Memory B cell (primary cell): ENCODE measurements around the gene ZNF502.
"Not testable (repeated sequence)": the region's sequence is repeated elsewhere in the genome, so short reads cannot be mapped to it uniquely, and the experiment has no call there.

ENCODE experiments used
- ATAC-seq: fragments of 150-1000 bp; cut with Tn5 transposase; 2 replicates; pipeline ENCODE4 v1.10.0; 2021; ENCODE audit warnings: low read depth, mild to moderate bottlenecking, moderate library complexity
- DNase-seq, 2 donors: peaks; one replicate each; pipeline ENCODE4 v3.0.0; 2022; ENCODE audit warnings: low spot score in 2 of 2
- H3K27ac Mint-ChIP-seq: one replicate; pipeline ENCODE4 v1.8.0; 2022; ENCODE audit warnings: mild to moderate bottlenecking, moderate library complexity, mixed read lengths
- H3K27me3 Mint-ChIP-seq: one replicate; pipeline ENCODE4 v1.8.0; 2022; ENCODE audit warnings: mixed read lengths
- H3K36me3 Mint-ChIP-seq: one replicate; pipeline ENCODE4 v1.8.0; 2022; ENCODE audit warnings: mild to moderate bottlenecking, mixed read lengths
- H3K4me1 Mint-ChIP-seq: one replicate; pipeline ENCODE4 v1.8.0; 2022; ENCODE audit warnings: mixed read lengths
- H3K4me3 Mint-ChIP-seq: one replicate; pipeline ENCODE4 v1.8.0; 2022; ENCODE audit warnings: mild to moderate bottlenecking, moderate library complexity, mixed read lengths
- H3K9me3 Mint-ChIP-seq: one replicate; pipeline ENCODE4 v1.8.0; 2022; ENCODE audit warnings: mixed read lengths

The ZNF502 gene

DNA sequence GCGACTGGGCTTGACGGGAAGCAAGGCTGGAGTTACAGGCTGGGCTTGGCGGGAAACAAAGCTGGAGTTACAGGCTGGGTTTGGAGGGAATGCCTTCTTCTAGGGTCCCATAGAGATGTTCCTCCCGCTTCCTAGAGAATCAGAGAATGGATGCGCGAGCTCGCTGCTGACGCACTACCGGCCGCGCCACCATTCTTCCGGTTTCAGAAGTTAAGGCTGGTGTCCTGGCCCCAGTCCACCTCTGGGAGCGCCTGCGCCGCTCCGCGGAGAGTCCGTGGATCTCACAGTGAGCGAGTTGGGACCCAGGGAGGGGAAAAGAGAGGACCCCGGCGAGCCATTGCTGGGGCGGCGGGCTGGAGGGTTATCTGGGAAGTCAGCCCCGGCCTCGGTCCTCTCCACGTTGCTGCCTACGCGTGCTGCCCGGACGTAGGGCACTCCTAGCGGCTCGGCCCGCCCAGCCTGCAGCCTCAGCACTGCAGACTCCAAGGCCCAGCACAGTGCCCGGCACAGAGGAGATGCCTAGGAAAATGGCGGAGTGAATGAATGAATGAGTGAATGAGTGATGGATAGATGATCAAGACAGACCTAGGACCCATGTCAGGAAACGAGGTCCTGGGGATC is at the start of gene ZNF502:
Gene ZNF502 (plus strand): TSS at position 206 of the 621 bp plus-strand sequence. CDS start 7,602 bp downstream, outside the sequence.
- peak; percentile 32 to 33 for DNase-seq
- ATAC-seq = peak; percentile 90
- peak within 1 kb of the TSS; percentile 18 for H3K27ac Mint-ChIP-seq
- H3K9me3 Mint-ChIP-seq = peaks cover 9% of the 10 kb centered on the region
- peaks cover 22% of the 10 kb centered on the region for H3K36me3 Mint-ChIP-seq
- H3K4me1 Mint-ChIP-seq = peaks cover 3% of the 10 kb centered on the region
- H3K4me3 Mint-ChIP-seq = peak within 1 kb of the TSS; percentile 87
- H3K27me3 Mint-ChIP-seq = peaks cover 4% of the 10 kb centered on the region

DNA sequence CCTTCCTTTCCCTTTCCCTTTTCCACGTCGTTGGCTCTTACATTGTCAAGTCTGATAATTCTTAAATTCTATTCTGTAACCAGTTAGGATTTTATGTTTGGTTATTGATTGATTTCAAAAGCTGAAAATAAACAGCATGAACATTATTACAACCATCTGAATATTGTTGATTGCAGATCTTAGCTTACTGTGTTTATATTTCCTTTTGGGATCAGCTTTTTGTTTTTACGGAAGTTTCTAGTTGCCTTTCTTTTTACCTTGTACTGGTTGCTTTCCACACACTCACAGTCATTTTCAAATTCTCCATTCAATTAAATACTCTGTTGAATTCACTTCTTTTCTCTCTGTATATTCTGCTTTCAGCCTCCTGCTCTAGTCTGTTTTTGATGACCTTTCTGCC is 47.3 kb upstream of the ZNF502 start:
- Mint-ChIP-seq H3K4me1 (peaks cover 2% of the 10 kb centered on the region), H3K4me3 (no peak overlapping the region), H3K36me3 (peaks cover 19% of the 10 kb centered on the region), H3K9me3 (peaks cover 11% of the 10 kb centered on the region), H3K27me3 (no peaks in the 10 kb centered on the region), H3K27ac (no peak overlapping the region)
- DNase-seq = no peak
- ATAC-seq = no peak

DNA sequence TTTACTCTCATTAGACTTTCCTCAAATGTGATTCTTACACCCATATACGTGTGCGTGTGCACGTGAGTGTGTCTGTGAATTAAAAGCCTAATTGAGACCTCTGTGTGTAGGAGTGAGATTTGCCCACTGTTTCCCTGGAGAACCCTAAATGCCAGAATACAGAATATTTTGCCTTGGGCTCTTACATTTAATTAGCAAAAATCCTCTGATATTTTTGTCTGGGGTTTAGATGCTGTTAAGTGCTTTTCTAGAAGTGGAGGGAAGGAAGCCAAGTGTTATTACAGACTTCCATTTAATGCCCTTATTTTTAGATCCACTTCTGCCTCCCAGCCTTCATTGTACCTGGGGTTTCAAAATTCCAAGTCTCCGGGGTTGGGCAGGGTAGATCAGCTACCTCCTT is 46.1 kb upstream of the ZNF502 start:
- Mint-ChIP-seq H3K36me3 (peaks cover 12% of the 10 kb centered on the region), H3K27me3 (no peaks in the 10 kb centered on the region), H3K27ac (no peak overlapping the region), H3K4me1 (peaks cover 2% of the 10 kb centered on the region), H3K4me3 (no peak overlapping the region), H3K9me3 (peaks cover 10% of the 10 kb centered on the region)
- no peak for ATAC-seq
- no peak for DNase-seq

DNA sequence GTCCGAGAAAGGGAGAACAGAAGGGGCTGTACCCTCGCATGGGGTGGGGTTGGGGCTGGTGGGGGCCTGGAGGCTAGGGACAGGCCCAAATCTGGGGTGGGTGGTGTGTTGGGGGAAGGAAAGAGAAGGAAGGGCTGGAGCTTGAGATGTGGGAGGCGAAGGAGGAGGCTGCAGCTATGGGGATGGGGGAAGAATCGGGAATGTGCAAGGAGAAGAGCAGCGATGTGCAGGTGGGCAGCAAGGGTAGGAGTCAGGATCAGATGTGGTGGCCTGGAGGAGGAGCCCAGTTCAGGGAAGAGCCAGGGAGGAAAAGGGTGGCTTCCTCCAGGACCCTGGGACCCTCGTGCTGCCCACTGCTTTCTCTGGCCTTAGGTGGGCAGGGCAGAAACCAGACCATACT is 42.7 kb upstream of the ZNF502 start:
- H3K4me3 Mint-ChIP-seq = no peak overlapping the region
- H3K9me3 Mint-ChIP-seq = peaks cover 20% of the 10 kb centered on the region
- peaks cover 19% of the 10 kb centered on the region for H3K36me3 Mint-ChIP-seq
- DNase-seq (no peak), ATAC-seq (no peak)
- H3K27ac Mint-ChIP-seq = peak overlapping the region; percentile 59
- peaks cover 2% of the 10 kb centered on the region for H3K4me1 Mint-ChIP-seq
- no peaks in the 10 kb centered on the region for H3K27me3 Mint-ChIP-seq

DNA sequence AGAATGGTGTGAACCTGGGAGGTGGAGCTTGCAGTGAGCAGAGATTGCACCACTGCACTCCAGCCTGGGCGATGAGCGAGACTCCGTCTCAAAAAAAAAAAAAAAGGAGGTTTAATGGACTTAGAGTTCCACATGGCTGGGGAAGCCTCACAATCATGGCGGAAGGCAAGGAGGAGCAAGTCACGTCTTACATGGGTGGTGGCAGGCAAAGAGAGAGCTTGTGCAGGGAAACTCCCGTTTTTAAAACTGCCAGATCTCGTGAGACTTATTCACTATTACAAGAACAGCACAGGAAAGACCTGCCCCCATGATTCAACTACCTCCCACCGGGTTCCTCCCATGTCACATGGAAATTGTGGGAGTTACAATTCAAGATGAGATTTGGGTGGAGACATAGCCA is 39.0 kb upstream of the ZNF502 start:
- H3K4me1 Mint-ChIP-seq, H3K4me3 Mint-ChIP-seq, DNase-seq, ATAC-seq, H3K27me3 Mint-ChIP-seq, H3K27ac Mint-ChIP-seq: not testable (repeated sequence)
- Mint-ChIP-seq H3K36me3 (peaks cover 18% of the 10 kb centered on the region), H3K9me3 (peaks cover 15% of the 10 kb centered on the region)

DNA sequence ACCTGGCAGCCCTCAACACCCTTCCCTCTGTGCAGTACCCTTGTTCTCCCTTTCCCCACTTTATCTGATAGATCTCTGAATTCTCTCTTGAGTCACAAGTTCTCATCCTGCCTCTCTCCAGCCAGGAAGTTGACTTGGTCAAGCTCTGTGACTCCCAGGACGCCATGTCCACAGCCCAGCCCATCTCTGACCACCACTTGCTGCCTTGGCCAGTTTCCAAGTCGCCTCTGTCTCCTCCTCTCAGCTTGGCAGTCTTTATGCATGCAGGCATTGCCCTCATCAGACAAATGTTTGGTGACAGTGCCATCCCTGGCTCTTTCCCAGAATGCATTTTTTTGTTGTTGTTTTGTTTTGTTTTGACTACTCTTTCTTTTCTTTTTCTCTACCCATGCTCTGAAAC is 38.2 kb upstream of the ZNF502 start:
- ATAC-seq = no peak

DNA sequence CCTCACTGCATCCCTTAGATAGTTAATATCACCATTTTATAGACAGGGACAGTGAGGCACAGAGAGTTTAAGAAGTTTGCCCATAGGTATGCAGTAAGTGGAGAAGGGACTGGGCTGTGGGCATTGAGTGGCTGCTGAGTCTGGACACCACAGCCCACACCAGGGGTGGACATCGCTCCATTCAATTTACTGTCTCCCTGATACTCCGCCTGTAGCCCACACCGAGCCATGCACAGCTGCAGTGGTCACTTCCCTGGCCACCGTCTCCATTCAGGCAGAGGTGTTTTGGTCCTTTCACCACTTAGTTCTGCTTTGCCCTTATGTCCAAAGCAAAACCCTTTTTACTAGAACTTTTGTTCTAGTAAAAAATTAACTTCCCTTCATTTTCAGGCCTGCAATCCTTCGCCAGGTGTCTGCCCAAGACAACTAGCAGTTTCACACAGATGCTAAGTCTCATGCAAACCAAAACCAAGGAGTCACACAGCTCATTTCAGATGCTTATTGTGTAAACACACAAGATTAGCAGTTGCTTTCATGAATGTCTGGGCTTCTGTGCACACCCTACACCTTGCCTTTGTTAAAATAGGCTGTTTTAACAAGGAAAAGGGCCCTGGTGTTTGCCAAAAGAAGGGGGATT is 33.9 kb upstream of the ZNF502 start:
- peaks cover 33% of the 10 kb centered on the region for H3K36me3 Mint-ChIP-seq
- H3K4me1 Mint-ChIP-seq = no peaks in the 10 kb centered on the region
- DNase-seq (no peak), ATAC-seq (no peak)
- no peak overlapping the region for H3K27ac Mint-ChIP-seq
- H3K27me3 Mint-ChIP-seq = no peaks in the 10 kb centered on the region
- H3K4me3 Mint-ChIP-seq = no peak overlapping the region
- H3K9me3 Mint-ChIP-seq = peaks cover 13% of the 10 kb centered on the region

More for the DNA sequence above, 38.2 kb upstream of the ZNF502 start:
- H3K9me3 Mint-ChIP-seq = peaks cover 15% of the 10 kb centered on the region
- H3K36me3 Mint-ChIP-seq = peaks cover 18% of the 10 kb centered on the region
- H3K27ac Mint-ChIP-seq = no peak overlapping the region
- H3K4me3 Mint-ChIP-seq = no peak overlapping the region
- peaks cover 2% of the 10 kb centered on the region for H3K4me1 Mint-ChIP-seq
- H3K27me3 Mint-ChIP-seq = no peaks in the 10 kb centered on the region
- DNase-seq = no peak

DNA sequence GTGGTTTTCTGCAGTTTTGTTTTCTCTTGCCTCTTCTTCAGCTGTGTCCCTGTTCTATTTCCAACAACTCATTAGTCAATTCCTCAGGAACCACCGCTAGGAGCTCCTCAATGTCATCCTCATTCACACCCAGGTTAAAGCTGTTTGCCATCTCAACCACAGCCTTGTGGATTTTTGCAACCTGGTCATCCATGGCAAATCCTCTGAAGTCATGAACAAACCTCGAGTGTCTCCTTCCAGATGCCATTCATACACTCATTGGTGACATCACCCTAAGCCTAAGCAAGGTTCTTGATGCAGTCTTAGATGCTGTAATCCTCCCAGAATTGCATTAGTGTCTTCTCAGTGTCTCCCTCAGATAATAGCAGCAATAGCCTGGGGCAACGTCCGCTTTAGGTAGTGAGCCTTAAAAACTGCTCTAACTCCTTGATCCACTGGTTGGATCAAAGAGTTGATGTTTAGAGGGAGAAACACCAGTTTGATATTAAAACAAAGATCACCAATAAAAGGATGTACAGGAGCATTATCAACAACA is 31.5 kb upstream of the ZNF502 start:
- Mint-ChIP-seq H3K4me1 (peaks cover 8% of the 10 kb centered on the region), H3K27ac (no peak overlapping the region), H3K36me3 (peaks cover 39% of the 10 kb centered on the region), H3K9me3 (peaks cover 10% of the 10 kb centered on the region), H3K27me3 (no peaks in the 10 kb centered on the region), H3K4me3 (no peak overlapping the region)
- ATAC-seq (no peak), DNase-seq (no peak)

DNA sequence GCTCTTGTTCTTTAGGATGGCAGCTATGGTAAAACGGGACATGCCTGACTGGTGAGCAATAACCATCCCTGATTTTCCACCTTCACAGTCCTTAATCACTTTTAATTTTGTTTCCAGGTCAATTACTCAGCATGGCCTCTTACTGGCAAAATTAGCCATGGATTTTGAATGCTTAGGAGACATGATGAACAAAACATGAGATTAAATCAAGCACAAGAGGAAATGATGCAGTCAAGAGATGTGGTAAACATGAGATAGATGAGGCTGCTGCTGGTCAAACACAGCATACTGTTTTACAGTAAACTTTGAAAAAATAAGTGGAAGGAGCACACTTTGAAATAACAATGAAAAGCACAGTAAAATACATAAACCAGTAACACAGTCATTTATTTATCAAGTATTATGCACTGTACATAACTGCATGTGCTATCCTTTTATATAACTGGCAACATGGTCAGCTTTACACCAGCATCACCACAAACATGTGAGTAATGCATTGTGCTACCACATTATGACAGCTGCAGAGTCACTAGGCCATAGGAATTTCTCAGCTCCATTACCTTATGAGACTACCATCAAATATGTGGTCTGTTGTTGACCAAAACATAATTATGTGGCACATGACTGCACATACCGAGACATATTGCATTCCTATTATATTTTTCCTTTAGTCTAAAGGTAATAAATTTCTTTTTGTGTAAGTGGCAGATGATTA is 30.1 kb upstream of the ZNF502 start:
- peaks cover 39% of the 10 kb centered on the region for H3K36me3 Mint-ChIP-seq
- no peak overlapping the region for H3K4me3 Mint-ChIP-seq
- H3K27ac Mint-ChIP-seq = no peak overlapping the region
- peaks cover 8% of the 10 kb centered on the region for H3K4me1 Mint-ChIP-seq
- ATAC-seq (no peak), DNase-seq (no peak)
- H3K9me3 Mint-ChIP-seq = peaks cover 15% of the 10 kb centered on the region
- H3K27me3 Mint-ChIP-seq = peaks cover 3% of the 10 kb centered on the region

DNA sequence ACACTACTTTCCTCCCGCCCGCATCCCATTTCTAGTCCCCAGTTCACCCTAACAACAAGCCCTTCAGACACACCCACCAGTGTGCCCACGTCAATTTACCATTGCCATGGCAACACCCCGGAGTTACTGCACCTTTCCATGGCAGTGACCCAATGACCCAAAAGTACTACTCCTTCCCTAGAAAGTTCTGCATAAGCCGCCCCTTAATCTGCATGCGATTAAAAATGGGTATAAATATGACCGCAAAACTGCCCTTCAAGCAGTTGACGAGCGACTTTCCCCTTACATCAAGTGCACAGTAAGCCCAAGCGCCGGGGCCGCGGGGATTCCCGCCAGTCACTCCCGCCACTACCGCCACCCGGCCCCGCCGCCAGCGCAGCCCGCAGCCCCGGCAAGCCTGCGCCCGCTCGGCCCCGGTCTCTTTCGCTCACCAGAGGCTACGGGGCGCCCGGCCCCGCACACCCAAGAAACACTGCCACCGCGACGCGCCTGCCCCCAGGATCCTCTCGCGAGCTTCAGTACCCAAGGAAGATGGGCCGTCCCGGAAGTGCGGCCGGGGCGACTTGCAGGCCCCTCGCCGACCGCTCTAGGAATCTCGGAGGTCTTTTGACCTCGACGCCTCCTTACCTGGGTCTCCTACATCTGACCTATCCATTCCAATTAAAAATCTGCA is 27.2 kb upstream of the ZNF502 start:
- DNase-seq (peak; percentile 54 to 63), ATAC-seq (peak; percentile 88)
- H3K27me3 Mint-ChIP-seq = peaks cover 18% of the 10 kb centered on the region
- peak overlapping the region; percentile 87 for H3K27ac Mint-ChIP-seq
- peaks cover 8% of the 10 kb centered on the region for H3K4me1 Mint-ChIP-seq
- peak overlapping the region; percentile 81 for H3K4me3 Mint-ChIP-seq
- peaks cover 43% of the 10 kb centered on the region for H3K36me3 Mint-ChIP-seq
- H3K9me3 Mint-ChIP-seq = peaks cover 20% of the 10 kb centered on the region

DNA sequence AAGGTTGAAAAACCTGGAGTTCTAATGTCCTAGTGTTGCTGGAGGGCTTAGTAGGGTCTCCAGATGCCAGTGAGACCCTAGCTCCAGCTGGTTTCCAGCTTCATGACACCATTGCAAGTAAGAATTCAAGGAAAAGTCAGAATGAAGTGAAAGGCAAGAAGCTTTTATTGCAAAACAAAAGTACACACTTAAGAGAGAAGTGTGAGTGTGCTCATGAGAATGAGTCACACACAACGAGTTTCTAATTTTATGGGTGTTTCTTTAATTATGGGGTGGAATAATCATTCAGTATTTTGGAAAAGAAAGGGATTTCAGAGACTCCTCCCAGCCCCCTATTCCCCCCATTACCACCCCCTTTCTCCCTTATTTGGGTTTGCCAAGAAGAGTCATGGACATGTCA is 24.6 kb upstream of the ZNF502 start:
- DNase-seq = no peak
- Mint-ChIP-seq H3K9me3 (peaks cover 23% of the 10 kb centered on the region), H3K4me1 (peaks cover 8% of the 10 kb centered on the region), H3K36me3 (peaks cover 29% of the 10 kb centered on the region), H3K27me3 (peaks cover 25% of the 10 kb centered on the region), H3K4me3 (no peak overlapping the region), H3K27ac (no peak overlapping the region)
- no peak for ATAC-seq

DNA sequence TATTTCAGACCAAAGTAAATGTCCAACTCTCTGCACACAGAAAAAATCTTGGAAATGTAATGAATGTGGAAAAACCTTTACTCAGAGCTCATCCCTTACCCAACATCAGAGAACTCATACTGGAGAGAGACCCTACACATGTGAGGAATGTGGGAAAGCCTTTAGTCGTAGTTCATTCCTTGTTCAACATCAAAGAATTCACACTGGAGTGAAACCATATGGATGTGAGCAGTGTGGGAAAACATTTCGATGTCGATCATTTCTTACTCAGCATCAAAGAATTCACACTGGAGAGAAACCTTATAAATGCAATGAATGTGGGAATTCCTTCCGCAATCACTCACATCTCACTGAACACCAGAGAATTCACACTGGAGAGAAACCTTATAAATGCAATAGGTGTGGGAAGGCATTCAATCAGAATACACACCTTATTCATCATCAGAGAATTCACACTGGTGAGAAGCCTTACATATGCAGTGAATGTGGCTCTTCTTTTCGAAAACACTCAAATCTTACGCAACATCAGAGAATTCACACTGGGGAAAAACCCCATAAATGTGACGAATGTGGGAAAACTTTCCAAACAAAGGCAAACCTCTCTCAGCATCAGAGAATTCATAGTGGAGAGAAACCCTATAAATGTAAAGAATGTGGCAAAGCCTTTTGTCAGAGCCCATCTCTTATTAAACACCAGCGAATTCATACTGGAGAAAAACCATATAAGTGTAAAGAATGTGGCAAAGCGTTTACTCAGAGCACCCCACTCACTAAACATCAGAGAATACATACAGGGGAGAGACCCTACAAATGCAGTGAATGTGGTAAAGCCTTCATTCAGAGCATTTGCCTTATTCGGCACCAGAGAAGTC is 9.0 kb downstream of the ZNF502 start:
- H3K27me3 Mint-ChIP-seq = peaks cover 2% of the 10 kb centered on the region
- H3K27ac Mint-ChIP-seq = no peak overlapping the region
- H3K36me3 Mint-ChIP-seq = peaks cover 44% of the 10 kb centered on the region
- peaks cover 30% of the 10 kb centered on the region for H3K9me3 Mint-ChIP-seq
- ATAC-seq (no peak), DNase-seq (no peak)
- no peaks in the 10 kb centered on the region for H3K4me1 Mint-ChIP-seq
- H3K4me3 Mint-ChIP-seq = no peak overlapping the region

DNA sequence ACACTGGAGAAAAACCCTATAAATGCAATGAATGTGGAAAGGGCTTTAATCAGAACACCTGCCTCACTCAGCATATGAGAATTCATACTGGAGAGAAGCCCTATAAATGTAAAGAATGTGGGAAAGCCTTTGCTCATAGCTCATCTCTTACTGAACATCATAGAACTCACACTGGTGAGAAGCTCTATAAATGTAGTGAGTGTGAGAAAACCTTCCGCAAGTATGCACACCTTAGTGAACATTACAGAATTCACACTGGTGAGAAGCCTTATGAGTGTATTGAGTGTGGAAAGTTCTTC is 9.6 kb downstream of the ZNF502 start:
- Mint-ChIP-seq H3K4me3 (no peak overlapping the region), H3K4me1 (no peaks in the 10 kb centered on the region), H3K27ac (no peak overlapping the region), H3K9me3 (peaks cover 28% of the 10 kb centered on the region), H3K27me3 (peaks cover 2% of the 10 kb centered on the region), H3K36me3 (peaks cover 41% of the 10 kb centered on the region)
- no peak for DNase-seq
- ATAC-seq = no peak
